ENCODE data around the gene EIF5AL1.
"Not testable (repeated sequence)": the region's sequence is repeated elsewhere in the genome, so short reads cannot be mapped to it uniquely, and the experiment has no call there.

Gene EIF5AL1

GRCh38 chr10:79511891-79512583 lies at the start of gene EIF5AL1:
TSS of gene EIF5AL1 (plus strand) at chr10:79512533. CDS start at chr10:79512650, 117 bp downstream.
- not testable (repeated sequence) for H3K4me1 Mint-ChIP-seq (ENCODE audit: low read depth); H3K27ac Mint-ChIP-seq; H3K36me3 Mint-ChIP-seq (ENCODE audit: low read depth); H3K4me3 Mint-ChIP-seq; H3K9me3 Mint-ChIP-seq; DNase-seq
- H3K27me3 Mint-ChIP-seq = peaks cover 14% of the 10 kb centered on the region

DNA sequence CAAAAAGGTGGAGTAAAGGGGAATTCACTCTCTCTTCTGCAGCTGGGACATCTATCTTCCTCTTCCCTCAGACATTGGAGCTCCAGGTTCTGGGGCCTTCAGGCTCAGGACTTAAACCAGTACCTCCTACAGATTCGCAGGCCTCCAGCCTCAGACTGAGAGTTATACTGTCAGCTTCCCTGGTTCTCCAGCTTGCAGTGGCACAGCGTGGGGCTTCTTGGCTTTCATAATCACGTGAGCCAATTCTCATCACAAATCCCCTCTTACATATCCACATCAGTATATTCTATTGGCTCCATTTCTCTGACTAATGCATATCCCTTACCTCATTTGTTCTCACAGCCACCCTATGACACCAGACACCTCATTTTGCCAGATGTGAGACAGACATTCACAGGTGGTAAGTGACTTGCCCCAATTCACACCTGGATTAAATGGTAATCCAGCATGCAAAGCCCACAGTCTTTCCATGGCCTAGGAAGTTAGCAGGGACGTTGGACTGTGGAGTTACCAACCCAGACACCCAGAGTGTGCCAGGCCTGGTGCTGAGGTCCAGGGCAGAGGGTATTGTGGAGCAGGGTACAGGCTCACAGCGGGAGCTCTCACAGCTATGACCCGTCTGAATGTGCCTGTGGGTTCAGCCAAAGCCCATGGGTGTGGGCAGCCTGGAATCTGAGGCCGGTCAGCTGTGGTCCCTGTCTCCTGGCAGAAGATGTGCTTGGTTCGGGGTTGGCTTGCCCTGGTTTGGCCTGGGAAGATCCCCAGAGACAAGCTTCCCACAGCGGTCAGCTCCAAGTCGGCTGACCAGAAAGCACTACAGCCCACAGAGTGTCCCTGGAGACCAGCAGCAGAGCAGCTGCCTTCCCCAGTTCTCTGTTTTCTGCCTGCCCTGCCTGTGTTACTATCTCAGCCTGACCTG lies 48.5 kb upstream of the EIF5AL1 start:
- Mint-ChIP-seq H3K9me3 (no peaks in the 10 kb centered on the region), H3K36me3 (ENCODE audit: low read depth) (no peaks in the 10 kb centered on the region), H3K27me3 (no peaks in the 10 kb centered on the region), H3K4me1 (ENCODE audit: low read depth) (no peaks in the 10 kb centered on the region), H3K27ac (no peak overlapping the region), H3K4me3 (no peak overlapping the region)
- DNase-seq = no peak

GRCh38 chr10:79465341-79465740 lies 47.0 kb upstream of the EIF5AL1 start:
- DNase-seq = no peak
- Mint-ChIP-seq H3K27ac (no peak overlapping the region), H3K27me3 (no peaks in the 10 kb centered on the region), H3K9me3 (no peaks in the 10 kb centered on the region), H3K4me3 (no peak overlapping the region), H3K36me3 (ENCODE audit: low read depth) (no peaks in the 10 kb centered on the region), H3K4me1 (ENCODE audit: low read depth) (no peaks in the 10 kb centered on the region)

DNA sequence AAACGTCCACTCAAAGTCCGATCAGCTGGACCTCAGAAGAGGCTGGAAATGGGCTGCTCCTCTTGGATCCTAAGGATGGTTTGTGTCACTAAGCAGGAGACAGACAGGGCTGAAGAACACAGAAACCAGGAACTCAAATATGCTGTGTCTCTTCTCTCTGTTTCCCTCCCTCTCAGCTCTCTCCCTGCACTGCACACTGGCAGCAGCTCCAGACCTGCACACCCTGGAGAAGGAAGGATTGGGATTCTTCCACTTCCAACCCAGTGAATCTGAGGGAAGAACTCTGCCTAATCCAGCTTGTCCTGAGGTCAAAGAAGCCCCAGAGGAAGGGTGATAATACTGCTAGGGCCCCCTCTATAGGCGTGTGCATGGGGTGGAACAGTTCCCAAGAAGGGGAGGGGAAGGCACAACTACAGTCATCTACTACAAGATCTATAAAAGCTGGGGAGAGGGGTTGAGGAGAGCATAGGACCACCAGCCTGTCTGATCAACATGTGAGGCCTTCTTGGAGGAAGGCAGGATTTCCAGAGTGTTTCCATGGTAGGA lies 44.2 kb upstream of the EIF5AL1 start:
- Mint-ChIP-seq H3K4me3 (no peak overlapping the region), H3K9me3 (no peaks in the 10 kb centered on the region), H3K27me3 (no peaks in the 10 kb centered on the region), H3K4me1 (ENCODE audit: low read depth) (no peaks in the 10 kb centered on the region), H3K36me3 (ENCODE audit: low read depth) (no peaks in the 10 kb centered on the region), H3K27ac (no peak overlapping the region)
- no peak for DNase-seq

- Mint-ChIP-seq H3K27me3 (peaks cover 2% of the 10 kb centered on the region), H3K27ac (no peak overlapping the region), H3K9me3 (no peaks in the 10 kb centered on the region), H3K4me3 (no peak overlapping the region), H3K36me3 (ENCODE audit: low read depth) (no peaks in the 10 kb centered on the region), H3K4me1 (ENCODE audit: low read depth) (no peaks in the 10 kb centered on the region)
- no peak for DNase-seq
Observed at GRCh38 chr10:79468841-79469585, 43.3 kb upstream of the EIF5AL1 start.

- no peak for DNase-seq
- Mint-ChIP-seq H3K4me3 (no peak overlapping the region), H3K4me1 (ENCODE audit: low read depth) (no peaks in the 10 kb centered on the region), H3K27me3 (peaks cover 2% of the 10 kb centered on the region), H3K9me3 (no peaks in the 10 kb centered on the region), H3K36me3 (ENCODE audit: low read depth) (no peaks in the 10 kb centered on the region), H3K27ac (no peak overlapping the region)
Observed at GRCh38 chr10:79470096-79470495, 42.2 kb upstream of the EIF5AL1 start.

GRCh38 chr10:79471776-79472175 lies 40.6 kb upstream of the EIF5AL1 start:
- DNase-seq = no peak
- no peak overlapping the region for H3K27ac Mint-ChIP-seq
- H3K27me3 Mint-ChIP-seq = peaks cover 8% of the 10 kb centered on the region
- H3K4me1 Mint-ChIP-seq (ENCODE audit: low read depth) = no peaks in the 10 kb centered on the region
- no peaks in the 10 kb centered on the region for H3K36me3 Mint-ChIP-seq (ENCODE audit: low read depth)
- no peak overlapping the region for H3K4me3 Mint-ChIP-seq
- H3K9me3 Mint-ChIP-seq = no peaks in the 10 kb centered on the region

DNA sequence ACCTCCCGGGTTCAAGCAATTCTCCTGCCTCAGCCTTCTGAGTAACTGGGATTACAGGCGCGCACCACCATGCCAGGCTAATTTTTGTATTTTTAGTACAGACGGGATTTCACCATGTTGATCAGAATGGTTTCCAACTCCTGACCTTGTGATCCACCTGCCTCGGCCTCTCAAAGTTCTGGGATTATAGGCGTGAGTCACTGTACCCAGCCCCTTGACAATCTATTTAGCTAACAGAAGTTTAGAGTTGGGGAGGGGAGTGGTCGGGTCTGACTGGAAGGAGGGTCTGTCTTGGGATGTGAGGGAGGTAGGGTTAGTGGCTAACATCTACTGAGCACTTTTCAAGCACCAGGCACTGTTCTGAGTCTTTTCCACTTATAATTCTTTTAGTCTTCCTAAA lies 39.9 kb upstream of the EIF5AL1 start:
- DNase-seq = no peak
- Mint-ChIP-seq H3K27me3 (peaks cover 10% of the 10 kb centered on the region), H3K4me3 (no peak overlapping the region), H3K9me3 (no peaks in the 10 kb centered on the region), H3K27ac (no peak overlapping the region), H3K36me3 (ENCODE audit: low read depth) (no peaks in the 10 kb centered on the region), H3K4me1 (ENCODE audit: low read depth) (no peaks in the 10 kb centered on the region)

GRCh38 chr10:79472951-79473350 lies 39.4 kb upstream of the EIF5AL1 start:
- H3K9me3 Mint-ChIP-seq = no peaks in the 10 kb centered on the region
- H3K27me3 Mint-ChIP-seq = peaks cover 13% of the 10 kb centered on the region
- no peak overlapping the region for H3K4me3 Mint-ChIP-seq
- no peak overlapping the region for H3K27ac Mint-ChIP-seq
- no peaks in the 10 kb centered on the region for H3K4me1 Mint-ChIP-seq (ENCODE audit: low read depth)
- H3K36me3 Mint-ChIP-seq (ENCODE audit: low read depth) = no peaks in the 10 kb centered on the region
- no peak for DNase-seq

DNA sequence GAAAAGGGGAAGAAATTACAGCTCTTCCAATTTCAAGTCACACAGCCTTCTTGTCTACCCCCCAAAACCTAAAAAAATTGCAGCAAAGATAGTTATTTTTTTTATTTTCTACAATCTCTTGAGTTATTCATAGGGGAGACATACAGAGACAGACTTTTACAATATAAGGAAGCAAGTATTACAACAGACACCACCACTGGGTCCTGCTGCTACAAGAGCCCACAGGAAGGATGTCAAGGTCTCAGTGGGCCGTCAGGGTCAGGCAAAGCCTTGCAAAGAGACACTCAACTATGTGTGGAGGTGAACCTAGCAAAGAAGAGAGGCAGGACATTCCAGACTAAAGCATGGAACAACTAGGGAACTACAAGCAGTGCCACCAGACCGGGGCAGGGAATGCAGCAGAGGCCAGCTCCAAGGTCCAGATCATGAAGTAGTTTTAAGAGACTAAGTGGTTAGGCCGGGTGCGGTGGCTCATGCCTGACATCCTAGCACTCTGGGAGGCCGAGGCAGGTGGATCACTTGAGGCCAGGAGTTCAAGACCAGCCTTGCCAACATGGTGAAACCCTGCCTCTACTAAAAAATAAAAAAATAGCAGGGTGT lies 38.7 kb upstream of the EIF5AL1 start:
- Mint-ChIP-seq H3K27ac (no peak overlapping the region), H3K4me1 (ENCODE audit: low read depth) (no peaks in the 10 kb centered on the region), H3K36me3 (ENCODE audit: low read depth) (no peaks in the 10 kb centered on the region), H3K9me3 (no peaks in the 10 kb centered on the region), H3K27me3 (peaks cover 13% of the 10 kb centered on the region), H3K4me3 (no peak overlapping the region)
- DNase-seq = no peak

DNA sequence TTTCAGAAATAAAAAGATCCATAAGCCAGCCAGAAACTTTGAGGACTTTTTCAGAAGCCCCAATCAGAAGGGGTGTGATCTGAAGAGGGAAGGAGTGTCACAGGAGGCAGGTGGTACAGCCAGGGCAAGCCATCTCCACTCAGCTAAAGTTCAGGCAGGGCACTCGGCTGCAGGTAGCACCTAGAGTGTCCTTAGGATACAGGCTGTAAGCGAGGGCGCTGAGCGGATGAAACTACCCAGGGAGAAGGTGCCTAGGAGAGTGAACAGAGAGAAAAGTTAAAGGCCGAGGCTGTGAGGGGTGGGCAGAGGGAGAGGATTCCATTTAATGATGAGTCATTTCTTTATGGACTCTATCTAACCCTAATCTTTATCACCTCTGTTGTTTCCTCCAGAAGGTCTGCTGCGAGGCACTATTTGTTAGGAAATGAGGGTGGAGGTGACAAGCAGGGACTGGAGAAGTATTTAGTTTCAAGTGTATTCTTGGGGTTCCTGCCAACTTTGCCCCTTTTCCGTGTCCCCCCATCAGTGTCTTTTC lies 37.1 kb upstream of the EIF5AL1 start:
- H3K4me1 Mint-ChIP-seq (ENCODE audit: low read depth) = no peaks in the 10 kb centered on the region

GRCh38 chr10:79475877-79476276 lies 36.5 kb upstream of the EIF5AL1 start:
- H3K9me3 Mint-ChIP-seq = no peaks in the 10 kb centered on the region
- no peak overlapping the region for H3K4me3 Mint-ChIP-seq
- DNase-seq = no peak
- H3K27me3 Mint-ChIP-seq = peaks cover 18% of the 10 kb centered on the region
- no peaks in the 10 kb centered on the region for H3K36me3 Mint-ChIP-seq (ENCODE audit: low read depth)
- H3K27ac Mint-ChIP-seq = no peak overlapping the region
- H3K4me1 Mint-ChIP-seq (ENCODE audit: low read depth) = no peaks in the 10 kb centered on the region

More for the DNA sequence above, 37.1 kb upstream of the EIF5AL1 start:
- H3K27ac Mint-ChIP-seq = no peak overlapping the region
- no peak overlapping the region for H3K4me3 Mint-ChIP-seq
- no peak for DNase-seq
- H3K9me3 Mint-ChIP-seq = no peaks in the 10 kb centered on the region
- no peaks in the 10 kb centered on the region for H3K36me3 Mint-ChIP-seq (ENCODE audit: low read depth)
- peaks cover 18% of the 10 kb centered on the region for H3K27me3 Mint-ChIP-seq

DNA sequence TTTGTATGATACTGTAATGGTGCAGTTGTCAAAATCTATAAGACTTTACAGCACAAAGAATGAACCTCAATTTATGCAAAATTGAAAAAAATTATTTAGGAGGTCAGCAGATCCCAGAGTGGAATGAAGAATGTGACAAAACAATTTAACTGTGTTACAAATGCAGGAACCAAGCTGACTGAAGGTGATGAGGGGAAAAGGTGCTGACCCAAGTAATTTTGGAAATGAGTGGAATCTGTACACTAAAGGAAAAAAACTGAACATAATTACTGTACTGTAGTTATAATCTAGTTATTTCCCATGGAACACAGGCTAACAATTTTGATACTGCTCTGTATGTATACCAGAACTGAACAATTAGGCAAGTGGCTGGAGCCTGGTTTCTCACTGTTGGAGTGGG lies 35.7 kb upstream of the EIF5AL1 start:
- H3K9me3 Mint-ChIP-seq = no peaks in the 10 kb centered on the region
- H3K27ac Mint-ChIP-seq = no peak overlapping the region
- DNase-seq = no peak
- H3K36me3 Mint-ChIP-seq (ENCODE audit: low read depth) = no peaks in the 10 kb centered on the region
- peaks cover 1% of the 10 kb centered on the region for H3K4me1 Mint-ChIP-seq (ENCODE audit: low read depth)
- H3K27me3 Mint-ChIP-seq = peaks cover 18% of the 10 kb centered on the region
- H3K4me3 Mint-ChIP-seq = no peak overlapping the region

- no peak for DNase-seq
- peaks cover 2% of the 10 kb centered on the region for H3K4me1 Mint-ChIP-seq (ENCODE audit: low read depth)
- peaks cover 18% of the 10 kb centered on the region for H3K27me3 Mint-ChIP-seq
- no peak overlapping the region for H3K4me3 Mint-ChIP-seq
- no peaks in the 10 kb centered on the region for H3K9me3 Mint-ChIP-seq
- no peak overlapping the region for H3K27ac Mint-ChIP-seq
- H3K36me3 Mint-ChIP-seq (ENCODE audit: low read depth) = no peaks in the 10 kb centered on the region
Observed at GRCh38 chr10:79477456-79477855, 34.9 kb upstream of the EIF5AL1 start.

Data from activated T-cell treated with anti-CD3 and anti-CD28 coated beads, Interleukin-2, amount 50 U/mL, for 24 hours (primary cell).